HG03432 (cell line): Measurements from ENCODE around the gene RAB3GAP2.
"Not testable (repeated sequence)": the region's sequence is repeated elsewhere in the genome, so short reads cannot be mapped to it uniquely, and the experiment has no call there.

Source experiments
- ATAC-seq: cut with Tn5 transposase; IDR thresholded peaks from one replicate; pipeline ENCODE4 v1.9.1; 2021; ENCODE audit warnings: mild to moderate bottlenecking, moderate library complexity; ENCODE audit not compliant: unreplicated experiment

RAB3GAP2 gene, protein sequence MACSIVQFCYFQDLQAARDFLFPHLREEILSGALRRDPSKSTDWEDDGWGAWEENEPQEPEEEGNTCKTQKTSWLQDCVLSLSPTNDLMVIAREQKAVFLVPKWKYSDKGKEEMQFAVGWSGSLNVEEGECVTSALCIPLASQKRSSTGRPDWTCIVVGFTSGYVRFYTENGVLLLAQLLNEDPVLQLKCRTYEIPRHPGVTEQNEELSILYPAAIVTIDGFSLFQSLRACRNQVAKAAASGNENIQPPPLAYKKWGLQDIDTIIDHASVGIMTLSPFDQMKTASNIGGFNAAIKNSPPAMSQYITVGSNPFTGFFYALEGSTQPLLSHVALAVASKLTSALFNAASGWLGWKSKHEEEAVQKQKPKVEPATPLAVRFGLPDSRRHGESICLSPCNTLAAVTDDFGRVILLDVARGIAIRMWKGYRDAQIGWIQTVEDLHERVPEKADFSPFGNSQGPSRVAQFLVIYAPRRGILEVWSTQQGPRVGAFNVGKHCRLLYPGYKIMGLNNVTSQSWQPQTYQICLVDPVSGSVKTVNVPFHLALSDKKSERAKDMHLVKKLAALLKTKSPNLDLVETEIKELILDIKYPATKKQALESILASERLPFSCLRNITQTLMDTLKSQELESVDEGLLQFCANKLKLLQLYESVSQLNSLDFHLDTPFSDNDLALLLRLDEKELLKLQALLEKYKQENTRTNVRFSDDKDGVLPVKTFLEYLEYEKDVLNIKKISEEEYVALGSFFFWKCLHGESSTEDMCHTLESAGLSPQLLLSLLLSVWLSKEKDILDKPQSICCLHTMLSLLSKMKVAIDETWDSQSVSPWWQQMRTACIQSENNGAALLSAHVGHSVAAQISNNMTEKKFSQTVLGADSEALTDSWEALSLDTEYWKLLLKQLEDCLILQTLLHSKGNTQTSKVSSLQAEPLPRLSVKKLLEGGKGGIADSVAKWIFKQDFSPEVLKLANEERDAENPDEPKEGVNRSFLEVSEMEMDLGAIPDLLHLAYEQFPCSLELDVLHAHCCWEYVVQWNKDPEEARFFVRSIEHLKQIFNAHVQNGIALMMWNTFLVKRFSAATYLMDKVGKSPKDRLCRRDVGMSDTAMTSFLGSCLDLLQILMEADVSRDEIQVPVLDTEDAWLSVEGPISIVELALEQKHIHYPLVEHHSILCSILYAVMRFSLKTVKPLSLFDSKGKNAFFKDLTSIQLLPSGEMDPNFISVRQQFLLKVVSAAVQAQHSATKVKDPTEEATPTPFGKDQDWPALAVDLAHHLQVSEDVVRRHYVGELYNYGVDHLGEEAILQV (N-terminal part only)

DNA sequence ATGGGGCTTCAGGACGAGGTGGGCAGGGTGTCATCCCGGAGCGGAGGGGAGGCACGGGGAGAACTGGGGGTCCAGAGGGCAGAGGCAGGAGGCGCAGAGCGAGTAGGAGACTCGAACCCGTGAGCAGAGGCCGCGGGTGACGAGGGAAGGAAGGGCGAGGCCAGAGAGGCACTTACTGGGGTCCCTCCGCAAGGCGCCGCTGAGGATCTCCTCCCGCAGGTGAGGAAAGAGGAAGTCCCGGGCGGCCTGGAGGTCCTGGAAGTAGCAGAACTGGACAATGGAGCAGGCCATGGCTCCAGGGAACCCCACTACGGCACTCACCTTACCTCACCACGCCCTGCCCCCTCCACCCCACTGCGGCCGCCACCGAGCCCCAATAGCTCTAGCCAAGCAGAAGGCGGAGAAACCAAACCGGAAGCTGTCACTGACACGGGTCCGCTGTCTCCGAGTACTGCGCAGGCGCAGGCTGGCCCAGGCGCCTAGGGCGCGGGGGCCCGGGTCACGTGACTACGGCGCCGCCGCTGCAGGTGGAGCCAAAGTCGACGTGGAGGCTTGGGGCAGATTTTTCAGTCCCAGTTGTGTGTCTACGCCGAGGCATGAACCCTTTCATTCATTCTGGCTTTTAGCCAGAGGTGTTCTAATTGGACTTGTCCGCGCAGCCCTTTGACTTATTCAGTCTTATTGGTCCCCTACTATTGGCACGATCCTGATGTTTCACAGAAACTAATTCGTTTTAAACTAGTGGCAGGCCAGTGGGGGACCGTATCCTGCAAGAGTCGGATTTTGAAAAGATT, at the start of gene RAB3GAP2:
Gene RAB3GAP2 (minus strand): TSS at position 407 of the 794 bp plus-strand sequence. CDS start 116 bp downstream, at position 291.
- ATAC-seq = peak; percentile 97

DNA sequence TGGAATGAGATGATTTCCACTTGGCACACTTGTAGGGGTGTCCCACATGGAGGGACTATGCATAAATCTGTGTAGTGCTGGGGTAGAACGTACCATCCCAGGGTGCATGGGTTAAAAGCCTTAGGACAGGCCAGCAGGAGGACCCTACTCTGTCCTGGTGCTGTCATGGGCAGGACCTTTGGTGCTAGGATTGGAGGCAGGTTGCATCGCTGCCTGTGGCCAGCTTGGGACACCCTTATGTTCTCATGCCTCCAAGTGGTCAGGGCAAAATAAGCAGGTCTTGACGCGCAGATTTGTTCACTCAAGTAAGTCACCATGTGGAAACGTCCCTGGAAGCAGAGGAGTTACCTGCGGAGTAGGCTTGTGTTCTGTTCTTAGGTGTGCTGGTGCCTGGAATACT, 49.5 kb upstream of the RAB3GAP2 start:
- ATAC-seq = no peak

- ATAC-seq = no peak
Measured at GRCh38 chr1:220320709-220321108, 48.5 kb upstream of the RAB3GAP2 start.

DNA sequence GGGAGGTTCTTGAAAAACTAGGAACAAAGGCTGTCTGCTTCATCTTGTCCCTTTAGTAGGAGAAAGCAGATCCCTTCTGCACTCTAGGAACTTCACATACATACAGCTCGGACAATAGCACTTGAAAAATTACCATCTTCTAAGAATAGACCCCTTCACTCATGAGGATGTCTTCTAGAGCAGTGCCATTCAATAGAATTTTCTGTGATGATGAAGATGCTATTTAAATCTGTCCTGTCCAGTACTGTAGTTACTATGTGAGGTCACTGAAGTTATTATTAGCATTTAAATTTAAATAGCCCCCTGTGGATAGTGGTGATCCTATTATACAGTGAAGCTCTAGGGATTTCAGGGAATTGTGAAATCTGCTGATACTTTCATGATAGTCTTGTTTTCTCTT, 46.4 kb upstream of the RAB3GAP2 start:
- no peak for ATAC-seq

GRCh38 chr1:220317161-220317560, 44.9 kb upstream of the RAB3GAP2 start:
- ATAC-seq = no peak

DNA sequence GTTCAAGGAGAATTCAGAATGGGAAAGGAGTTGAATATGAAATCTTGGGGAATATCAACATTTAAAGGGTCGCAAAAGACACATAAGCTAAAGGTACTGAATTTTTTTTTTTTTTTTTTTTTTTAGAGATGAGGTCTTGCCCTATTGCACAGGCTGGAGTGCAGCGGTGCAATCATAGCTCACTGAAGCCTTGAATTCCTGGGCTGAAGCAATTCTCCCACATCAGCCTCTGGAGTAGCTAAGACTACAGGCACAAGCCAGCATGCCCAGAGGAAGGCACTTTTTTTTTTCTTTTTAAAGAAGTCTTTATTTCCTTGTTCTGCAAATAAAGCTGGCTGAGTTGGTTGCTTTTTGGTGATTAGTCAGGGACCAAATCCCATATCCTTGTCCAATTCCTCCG, 44.1 kb upstream of the RAB3GAP2 start:
- ATAC-seq = no peak

DNA sequence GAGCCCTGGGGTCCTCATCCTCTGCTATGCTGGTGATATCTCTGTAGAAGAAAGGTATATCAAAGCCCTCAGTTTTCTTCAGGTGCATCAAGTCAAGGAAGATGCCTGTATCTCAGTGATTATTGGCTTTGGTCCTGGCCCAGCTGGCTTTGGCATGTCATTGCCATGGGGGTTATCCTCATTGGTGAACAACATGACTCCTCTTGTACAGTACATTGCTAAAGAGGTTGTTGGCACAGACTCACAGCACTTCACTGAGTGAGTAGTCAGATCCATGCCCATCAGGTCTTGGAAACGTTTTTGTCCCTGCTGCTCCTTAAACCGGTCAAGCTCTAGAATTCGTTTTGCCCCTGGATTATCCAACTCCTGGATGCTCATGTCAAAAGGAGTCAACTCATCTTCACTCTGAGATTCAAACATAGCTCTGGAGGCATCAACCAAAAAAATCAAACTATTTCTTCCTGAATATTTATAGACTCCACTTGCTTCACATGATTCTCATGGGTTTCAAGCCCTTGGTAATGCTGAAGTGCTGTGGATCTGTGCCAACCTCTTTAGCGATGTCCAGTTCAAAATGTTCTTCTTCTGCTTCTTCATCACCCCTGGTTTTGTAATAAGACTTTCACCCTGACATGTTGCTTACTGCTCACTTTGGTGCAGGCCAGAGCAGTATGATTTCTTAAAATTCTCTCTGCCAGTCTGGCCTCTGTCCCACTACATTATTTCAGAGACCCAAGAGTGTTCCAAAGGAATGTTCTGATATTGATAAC, 43.0 kb upstream of the RAB3GAP2 start:
- ATAC-seq = no peak

DNA sequence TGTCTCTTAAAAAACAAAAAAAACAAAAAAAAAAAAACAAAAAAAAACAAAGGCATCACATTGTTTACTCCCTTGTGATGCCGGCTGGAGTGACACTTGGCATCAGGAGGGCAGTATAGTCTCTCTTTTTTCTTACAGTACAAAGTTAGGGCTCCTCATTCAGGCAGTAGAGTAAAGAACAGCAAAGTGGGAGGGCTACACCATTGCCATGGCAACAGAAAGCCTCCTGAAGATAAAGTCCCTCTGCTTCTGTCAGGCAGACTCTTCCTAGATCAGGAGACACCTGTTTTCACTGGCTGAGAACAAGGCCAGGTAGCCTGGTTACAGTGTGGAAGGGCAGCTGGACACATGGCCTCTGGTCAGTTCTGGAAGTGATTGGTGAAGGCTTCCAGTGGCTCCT, 41.3 kb upstream of the RAB3GAP2 start:
- ATAC-seq = no peak

DNA sequence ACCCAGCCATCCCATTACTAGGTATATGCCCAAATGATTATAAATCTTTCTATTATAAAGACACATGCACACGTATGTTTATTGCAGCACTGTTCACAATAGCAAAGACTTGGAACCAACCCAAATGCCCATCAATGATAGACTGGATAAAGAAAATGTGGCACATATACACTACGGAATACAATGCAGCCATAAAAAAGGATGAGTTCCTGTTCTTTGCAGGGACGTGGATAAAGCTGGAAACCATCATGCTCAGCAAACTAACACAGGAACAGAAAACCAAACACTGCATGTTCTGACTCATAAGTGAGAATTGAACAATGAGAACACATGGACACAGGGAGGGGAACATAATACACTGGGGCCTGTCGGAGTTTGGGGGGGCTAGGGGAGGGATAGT, 37.9 kb upstream of the RAB3GAP2 start:
- ATAC-seq = not testable (repeated sequence)

- no peak for ATAC-seq
Measured at GRCh38 chr1:220307607-220308006, 35.4 kb upstream of the RAB3GAP2 start.

- ATAC-seq = no peak
Measured at GRCh38 chr1:220306339-220306738, 34.1 kb upstream of the RAB3GAP2 start.

DNA sequence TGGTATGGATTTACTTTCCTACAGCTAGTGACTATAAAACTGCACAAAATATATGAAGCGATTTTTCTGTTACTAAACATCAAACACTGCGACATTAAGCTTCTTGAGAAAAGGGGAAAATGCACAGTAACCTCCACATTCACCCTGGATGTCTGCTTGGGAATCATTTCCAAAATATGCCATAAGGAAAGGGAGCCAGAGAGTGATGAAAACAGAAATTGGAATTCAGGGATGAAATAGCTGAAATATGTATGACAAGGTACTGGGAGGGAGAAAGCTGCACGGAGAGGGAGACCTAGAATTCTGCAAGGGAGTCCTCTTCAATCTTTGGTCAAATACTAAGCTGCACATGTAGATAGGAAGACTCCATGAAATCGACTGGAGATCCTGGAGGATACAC, 31.6 kb upstream of the RAB3GAP2 start:
- no peak for ATAC-seq

DNA sequence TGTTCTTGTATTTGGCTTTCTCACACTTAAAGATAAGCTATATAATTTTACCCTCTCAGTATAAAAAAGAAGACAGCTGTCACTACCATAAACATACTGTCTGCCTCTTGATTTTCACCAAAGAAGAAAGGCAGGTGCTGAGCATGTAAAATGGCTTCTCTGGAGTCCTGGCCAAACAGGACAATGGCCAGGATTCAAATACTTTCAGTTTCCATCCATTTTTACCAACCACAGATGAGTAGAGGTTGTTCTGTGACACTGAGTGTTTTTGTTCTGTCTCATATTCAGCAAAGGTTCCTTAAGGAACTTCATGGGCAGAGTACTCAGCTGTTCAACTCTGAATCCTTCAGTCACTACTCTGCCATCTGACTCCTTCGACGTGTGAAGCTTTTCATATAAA, 29.4 kb upstream of the RAB3GAP2 start:
- ATAC-seq = no peak

DNA sequence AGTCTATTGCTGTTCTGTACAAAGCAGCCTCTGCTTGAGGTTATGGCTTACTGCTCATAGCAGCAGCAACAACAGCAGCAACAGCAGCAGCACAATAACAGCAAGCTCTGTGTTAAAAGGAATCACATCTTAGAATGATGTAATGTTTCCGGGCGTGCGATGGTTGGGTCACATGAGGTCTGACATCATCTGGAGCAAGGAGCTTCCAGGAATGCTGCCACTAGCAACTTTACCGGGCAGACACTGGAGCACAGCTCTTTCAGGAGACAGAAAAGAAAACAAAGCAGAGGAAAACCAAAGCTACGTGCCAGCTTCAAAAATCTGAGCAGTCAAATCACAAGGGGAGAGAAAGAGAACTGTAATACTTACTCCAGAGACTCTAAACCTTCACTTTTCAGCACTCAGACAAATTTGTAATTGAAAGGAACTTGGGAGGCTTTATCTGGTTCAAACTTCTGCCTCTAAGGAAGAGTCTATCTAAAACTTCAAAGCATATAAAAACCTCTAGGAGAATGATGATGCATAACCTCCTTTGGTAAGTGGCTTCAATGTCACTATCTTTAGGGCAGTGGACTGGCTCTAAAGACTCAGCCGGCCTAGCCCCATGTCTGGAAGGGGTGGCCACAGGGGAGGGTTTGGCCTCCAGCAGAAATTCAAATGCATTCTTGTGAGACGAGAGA, 28.3 kb upstream of the RAB3GAP2 start:
- ATAC-seq = no peak

DNA sequence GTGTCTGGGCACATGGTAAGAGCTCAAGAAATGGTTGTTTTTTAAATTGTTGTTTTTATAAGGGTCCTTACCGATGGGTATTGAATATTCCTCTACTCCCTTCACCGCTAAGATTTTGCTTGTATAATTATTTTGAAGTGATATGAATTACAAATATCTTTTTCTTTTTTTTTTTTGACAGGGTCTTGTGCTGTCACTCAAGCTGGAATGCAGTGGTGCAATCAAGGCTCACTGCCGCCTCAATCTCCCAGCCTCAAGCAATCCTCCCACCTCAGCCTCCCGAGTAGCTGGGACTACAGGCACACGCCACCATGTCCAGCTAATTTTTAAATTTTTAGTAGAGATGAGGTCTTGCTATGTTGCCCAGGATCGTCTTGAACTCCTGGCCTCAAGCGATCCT, 27.1 kb upstream of the RAB3GAP2 start:
- ATAC-seq = no peak

DNA sequence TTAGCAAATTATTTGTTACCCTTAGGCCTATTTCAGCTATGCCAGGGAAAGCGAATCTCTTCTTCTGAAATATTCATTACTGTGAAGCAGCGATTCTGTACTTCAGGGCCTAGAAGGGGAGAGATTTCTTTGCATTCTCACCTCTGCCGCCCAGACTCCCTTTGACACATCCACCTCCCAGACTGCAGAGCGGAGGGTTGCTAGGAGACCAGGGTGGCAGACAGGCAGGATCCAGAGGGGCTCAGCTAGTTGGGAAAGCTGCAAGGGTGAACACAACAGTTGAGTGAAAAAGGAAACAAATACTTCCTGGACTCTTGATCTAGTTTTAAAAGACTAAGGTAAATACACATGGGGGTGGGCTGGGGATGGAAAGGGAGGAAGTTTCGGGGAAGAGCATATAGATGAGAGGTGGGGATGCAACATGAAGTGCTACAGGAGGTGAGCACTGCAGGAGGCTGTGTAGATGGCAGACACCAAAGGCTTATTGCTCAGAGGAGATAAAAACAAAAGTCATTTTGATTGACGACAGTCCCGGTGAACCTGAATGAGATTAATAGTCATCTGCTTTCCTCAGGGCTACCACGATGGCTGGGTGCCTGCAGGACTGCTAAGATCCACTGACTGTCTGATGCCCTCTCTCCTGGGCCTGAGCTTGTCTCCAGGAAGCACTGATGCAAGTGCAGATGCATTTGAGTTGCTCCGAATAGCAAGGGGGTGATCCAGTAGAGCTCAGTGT, 26.4 kb upstream of the RAB3GAP2 start:
- ATAC-seq = no peak

- no peak for ATAC-seq
Measured at GRCh38 chr1:220296981-220297380, 24.7 kb upstream of the RAB3GAP2 start.

- ATAC-seq = no peak
Measured at GRCh38 chr1:220294846-220295301, 22.6 kb upstream of the RAB3GAP2 start.
